ENCODE measurements around the gene ACOD1.
"Not testable (repeated sequence)": the region's sequence is repeated elsewhere in the genome, so short reads cannot be mapped to it uniquely, and the experiment has no call there.

ACOD1 gene

GRCh38 chr13:76953968-76954367 is 5.7 kb downstream of the ACOD1 start:
- no peak for DNase-seq (ENCODE audit: low read depth in 2 of 2)

DNA sequence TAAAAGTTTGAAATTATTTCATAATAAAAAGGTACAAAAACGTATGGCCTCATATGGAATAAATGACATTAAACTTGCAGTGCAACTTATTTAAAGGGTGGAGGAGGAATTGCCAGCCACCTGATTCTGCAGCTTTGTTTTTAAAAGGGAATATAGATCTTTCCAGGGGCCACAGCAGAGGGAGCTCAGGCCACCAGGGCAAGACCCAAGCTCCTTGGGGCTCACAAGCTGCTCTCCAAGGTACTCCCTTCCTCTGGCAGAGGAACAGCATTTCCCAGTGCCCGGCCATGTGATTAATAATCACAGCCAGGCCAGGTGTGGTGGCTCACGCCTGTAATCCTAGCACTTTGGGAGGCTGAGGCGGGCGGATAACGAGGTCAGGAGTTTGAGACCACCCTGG is 6.2 kb downstream of the ACOD1 start:
- DNase-seq (ENCODE audit: low read depth in 2 of 2): no peak

DNA sequence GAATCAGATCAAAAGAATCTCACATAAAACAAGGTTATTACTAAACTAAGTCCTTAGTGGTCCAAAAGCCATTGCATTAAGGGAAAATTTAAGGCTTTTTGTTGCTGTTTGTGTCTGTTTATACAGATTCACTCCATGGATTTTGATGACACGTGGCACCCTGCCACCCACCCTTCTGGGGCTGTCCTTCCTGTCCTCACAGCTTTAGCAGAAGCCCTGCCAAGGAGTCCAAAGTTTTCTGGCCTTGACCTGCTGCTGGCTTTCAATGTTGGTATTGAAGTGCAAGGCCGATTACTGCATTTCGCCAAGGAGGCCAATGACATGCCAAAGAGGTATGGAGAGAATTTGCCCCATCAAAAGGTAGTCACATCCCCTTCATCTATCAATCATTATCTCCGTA is 6.9 kb downstream of the ACOD1 start:
- no peak for DNase-seq (ENCODE audit: low read depth in 2 of 2)

DNA sequence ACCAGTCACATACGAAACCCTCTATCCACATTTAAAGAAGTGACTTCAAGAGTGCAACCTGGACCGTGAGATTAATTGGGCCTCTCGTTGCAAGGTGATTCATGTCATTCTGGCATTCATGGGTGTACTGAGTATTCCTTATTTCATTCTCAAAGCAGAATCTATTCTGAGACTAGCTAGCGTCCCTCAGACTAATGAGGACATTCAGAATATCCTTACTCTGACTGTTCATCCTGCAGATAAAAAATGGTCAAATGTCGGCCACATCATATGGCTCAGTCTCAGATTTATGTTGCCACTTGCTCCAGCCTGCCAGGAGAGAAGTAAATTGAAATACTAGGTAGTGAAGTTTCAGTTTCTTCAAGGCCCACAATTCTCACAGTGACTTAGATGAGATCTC is 7.3 kb downstream of the ACOD1 start:
- no peak for DNase-seq (ENCODE audit: low read depth in 2 of 2)

DNA sequence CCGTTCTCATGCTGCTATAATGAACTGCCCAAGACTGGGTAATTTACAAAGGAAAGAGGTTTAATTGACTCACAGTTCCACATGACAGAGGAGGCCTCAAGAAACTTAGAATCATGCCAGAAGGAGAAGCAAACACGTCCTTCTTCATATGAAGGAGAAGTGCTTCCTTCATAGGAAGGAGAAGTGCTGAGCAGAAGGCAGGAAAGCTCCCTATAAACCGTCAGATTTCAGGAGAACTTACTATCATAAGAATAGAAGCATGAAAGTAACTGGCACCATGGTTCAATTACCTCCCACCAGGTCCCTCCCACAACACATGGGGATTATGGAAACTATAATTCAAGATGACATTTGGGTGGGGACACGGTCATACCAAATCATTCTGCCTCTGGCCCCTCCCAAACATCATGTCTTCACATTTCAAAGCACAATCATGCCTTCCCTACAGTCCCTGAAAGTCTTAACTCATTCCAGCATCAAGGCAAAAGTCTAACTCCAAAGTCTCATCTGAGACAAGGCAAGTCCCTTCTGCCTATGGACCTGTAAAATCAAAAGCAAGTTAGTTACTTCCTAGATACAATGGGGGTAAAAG is 10.6 kb downstream of the ACOD1 start:
- no peak for DNase-seq (ENCODE audit: low read depth in 2 of 2)

DNA sequence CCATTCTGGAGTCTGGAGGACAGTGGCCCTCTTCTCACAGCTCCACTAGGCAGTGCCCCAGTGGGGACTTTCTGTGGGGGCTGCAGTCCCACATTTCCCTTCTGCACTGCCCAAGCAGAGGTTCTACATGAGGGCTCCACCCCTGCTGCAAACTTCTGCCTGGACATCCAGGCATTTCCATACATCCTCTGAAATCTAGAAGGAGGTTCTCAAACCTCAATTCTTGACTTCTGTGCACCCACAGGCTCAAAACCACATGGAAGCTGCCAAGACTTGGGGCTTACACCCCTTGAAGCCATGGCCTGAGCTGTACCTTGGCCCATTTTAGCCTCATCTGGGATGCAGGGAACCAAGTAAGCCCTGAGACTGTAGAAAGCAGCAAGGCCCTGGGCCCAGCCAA is 11.4 kb downstream of the ACOD1 start:
- DNase-seq (ENCODE audit: low read depth in 2 of 2): not testable (repeated sequence)

- DNase-seq (ENCODE audit: low read depth in 2 of 2): no peak
These were observed 17.6 kb downstream of the ACOD1 start for GRCh38 chr13:76965759-76966421.

DNA sequence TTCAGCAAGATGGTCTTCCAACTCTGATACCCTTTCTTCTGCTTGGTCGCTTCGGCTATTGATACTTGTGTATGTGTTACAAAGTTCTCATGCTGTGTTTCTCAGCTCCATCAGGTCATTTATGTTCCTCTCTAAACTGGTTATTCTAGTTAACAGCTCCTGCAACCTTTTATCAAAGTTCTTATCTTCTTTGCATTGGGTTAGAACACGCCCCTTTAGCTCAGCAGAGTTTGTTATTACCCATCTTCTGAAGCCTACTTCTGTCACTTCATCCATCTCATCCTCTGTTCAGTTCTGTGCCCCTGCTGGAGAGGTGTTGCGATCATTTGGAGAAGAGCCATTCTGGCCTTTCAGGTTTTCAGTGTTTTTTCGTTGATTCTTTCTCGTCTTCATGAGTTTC is 18.7 kb downstream of the ACOD1 start:
- no peak for DNase-seq (ENCODE audit: low read depth in 2 of 2)

GRCh38 chr13:76968041-76968440 is 19.7 kb downstream of the ACOD1 start:
- DNase-seq (ENCODE audit: low read depth in 2 of 2): no peak

GRCh38 chr13:76969488-76970365 is 21.4 kb downstream of the ACOD1 start:
- DNase-seq (ENCODE audit: low read depth in 2 of 2): no peak

GRCh38 chr13:76971215-76971614 is 22.9 kb downstream of the ACOD1 start:
- DNase-seq (ENCODE audit: low read depth in 2 of 2): no peak

DNA sequence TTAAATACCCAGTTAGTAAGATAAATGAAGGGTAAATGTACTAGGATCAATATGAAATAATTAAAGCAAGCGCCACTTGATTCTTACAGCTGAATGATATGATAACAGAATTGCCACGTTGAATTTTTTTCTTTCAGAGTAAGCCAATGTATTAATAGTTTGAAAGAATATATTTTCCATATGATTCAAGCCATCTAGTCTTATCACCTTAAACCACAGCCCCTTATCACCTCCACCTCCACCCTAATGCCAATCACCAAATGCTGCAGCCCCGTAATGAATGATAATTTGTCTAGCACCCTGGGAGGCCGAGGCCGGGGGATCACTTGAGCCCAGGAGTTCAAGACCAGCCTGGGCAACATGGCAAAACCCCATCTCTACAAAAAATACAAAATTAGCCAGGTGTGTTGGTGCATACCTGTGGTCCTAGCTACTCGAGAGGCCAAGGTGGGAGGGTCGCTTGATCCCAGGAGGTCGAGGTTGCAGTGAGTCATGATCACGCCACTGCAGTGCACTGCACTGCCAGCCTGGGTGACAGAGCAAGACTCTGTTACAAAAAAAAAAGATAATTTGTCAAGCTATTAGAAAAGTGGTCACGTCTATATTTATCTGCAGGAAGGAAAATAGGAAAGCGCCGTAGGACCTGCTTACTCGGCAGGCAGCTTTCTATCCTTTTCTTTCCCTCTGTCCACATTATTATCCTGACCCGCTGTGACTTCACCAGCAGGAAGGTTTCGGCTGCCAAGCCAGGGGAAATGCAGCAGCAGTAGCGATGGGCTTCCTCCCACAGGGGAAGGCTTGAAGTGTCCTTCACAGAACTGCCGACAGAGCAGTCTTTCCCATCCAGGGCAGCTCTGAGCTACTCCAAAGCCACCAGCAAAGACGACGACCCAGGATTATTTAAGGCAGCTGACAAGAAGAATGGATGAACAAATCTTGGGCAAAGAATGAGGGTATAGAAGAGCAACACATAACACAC is 23.8 kb downstream of the ACOD1 start:
- DNase-seq (ENCODE audit: low read depth in 2 of 2): no peak

DNA sequence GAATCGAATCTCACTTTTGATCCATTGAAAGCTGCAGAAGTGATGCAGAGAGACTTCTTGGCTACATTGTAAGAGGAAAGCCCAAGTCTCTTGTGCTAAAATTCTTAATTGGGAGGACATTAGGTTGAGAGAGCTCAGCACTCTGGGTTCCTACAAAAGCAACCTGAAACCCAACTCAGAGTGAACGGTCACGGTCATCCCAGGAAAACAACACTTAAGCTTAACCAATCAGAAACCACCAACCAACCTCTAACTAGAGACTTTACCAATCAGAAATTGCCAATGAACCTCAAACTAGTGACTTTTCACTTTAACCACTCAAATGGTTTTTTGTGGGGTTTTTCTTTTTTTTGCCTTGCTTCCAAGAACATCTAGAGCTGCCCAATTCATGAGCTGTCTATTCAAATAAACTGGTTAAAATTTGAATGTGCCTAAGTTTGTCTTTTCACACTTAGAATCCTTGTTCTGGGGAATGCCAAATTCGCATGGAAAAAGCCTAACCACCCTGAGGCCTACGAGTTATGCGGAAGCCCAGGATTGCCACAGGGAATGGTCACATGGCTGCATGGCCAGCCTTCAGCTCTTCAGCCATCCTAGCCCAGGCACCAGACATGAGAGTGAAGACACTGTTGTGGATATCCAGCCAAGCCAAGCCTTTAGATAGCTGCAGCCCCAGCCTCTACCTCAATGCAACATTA is 25.8 kb downstream of the ACOD1 start:
- no peak for DNase-seq (ENCODE audit: low read depth in 2 of 2)

DNA sequence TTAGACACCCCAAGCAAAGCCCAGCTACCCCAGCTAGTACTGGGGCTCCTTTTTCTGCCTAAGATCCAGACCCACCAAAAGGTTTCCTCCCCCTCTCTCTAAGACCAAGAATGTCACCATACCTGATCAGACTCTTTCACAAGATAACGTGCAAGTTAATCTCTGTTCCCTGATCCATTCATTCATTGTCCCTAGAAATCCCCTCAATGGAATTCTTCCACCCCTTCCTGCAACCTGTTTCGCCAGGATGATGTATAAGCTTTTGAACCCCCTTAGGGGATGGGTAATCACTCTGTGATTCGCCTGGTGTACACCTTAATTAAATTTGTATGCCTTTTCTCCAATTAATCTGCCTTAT is 26.3 kb downstream of the ACOD1 start:
- no peak for DNase-seq (ENCODE audit: low read depth in 2 of 2)

- DNase-seq (ENCODE audit: low read depth in 2 of 2): no peak
These were observed 27.6 kb downstream of the ACOD1 start for GRCh38 chr13:76975863-76976262.

DNA sequence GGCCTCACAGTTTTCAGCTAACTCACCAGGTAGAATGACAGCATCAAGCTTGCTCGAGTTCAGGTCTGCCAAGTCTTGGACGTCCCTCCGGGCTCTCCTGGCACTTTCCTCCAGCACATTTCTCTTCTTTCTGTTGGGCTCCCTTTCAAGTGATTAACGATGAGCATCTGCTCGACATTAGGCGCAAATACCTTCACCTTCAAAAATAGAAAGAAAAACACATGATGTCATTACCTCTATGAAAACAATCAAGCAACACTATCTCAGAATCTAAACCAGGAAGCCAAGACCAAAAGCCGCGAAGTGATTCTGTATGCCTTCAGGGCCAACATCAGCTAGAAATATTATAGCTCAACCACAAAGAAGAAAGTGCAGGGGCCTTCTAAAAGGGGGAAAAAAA is 28.2 kb downstream of the ACOD1 start:
- no peak for DNase-seq (ENCODE audit: low read depth in 2 of 2)

- DNase-seq (ENCODE audit: low read depth in 2 of 2): no peak
These were observed 28.6 kb downstream of the ACOD1 start for GRCh38 chr13:76976929-76977328.

GRCh38 chr13:76980075-76980718 is 31.9 kb downstream of the ACOD1 start:
- DNase-seq (ENCODE audit: low read depth in 2 of 2): peak; percentile 66 to 87

GRCh38 chr13:76982061-76982460 is 33.8 kb downstream of the ACOD1 start:
- DNase-seq (ENCODE audit: low read depth in 2 of 2): no peak

GRCh38 chr13:76983676-76984075 is 35.4 kb downstream of the ACOD1 start:
- DNase-seq (ENCODE audit: low read depth in 2 of 2): no peak

GRCh38 chr13:76991432-76991795 is 43.1 kb downstream of the ACOD1 start:
- DNase-seq (ENCODE audit: low read depth in 2 of 2): peak; percentile 61 to 71
